K562 (cell line): ENCODE measurements around the gene NMS. TPM values are rescaled to one million over a fixed set of nuclear protein-coding genes. Genes with fewer than 3 reads are reported as not detected.

Experiments
- ATAC-seq: fragments of 200-7000 bp; cut with Tn5 transposase; 3 replicates; pipeline ENCODE4 v1.9.1; 2020; ENCODE audit warnings: moderate library complexity
- BruUV-seq: library from RNA; stranded (reverse); fragments of 400-500 nt; replicated peaks from 2 replicates; lab custom pipeline; 2021; lab: Mats Ljungman, UMichigan
- CTCF ChIA-PET: fragments of 300-600 bp; formaldehyde crosslinking; extraction: SDS; loops from one replicate; lab custom pipeline; 2021; ENCODE audit warnings: low intra/inter-chr PET ratio; lab: Yijun Ruan, JAX
- POLR2A ChIA-PET: fragments of 300-600, 350-650 bp; sonication (Branson Sonifier 250); formaldehyde crosslinking; extraction: SDS; loops from one replicate; lab custom pipeline; 2021; ENCODE audit warnings: antibody characterized with exemption, inconsistent platforms; lab: Yijun Ruan, JAX
- DNase-seq, 4 experiments: peaks; one replicate each; pipeline versions ENCODE4 v3.0.0 to v3.0.0-alpha.2; 2011 to 2018; ENCODE audit warnings: low spot score in 3 of 4, mixed read lengths in 3 of 4; ENCODE audit errors: extremely low read depth in 1 of 4
- FAIRE-seq: peaks from 2 replicates; lab custom pipeline; 2011; peaks lifted over from hg19 to GRCh38; lab: Jason Lieb, UNC
- H2AFZ ChIP-seq: 2 replicates; pipeline ENCODE4 v1.6.0; 2011; ENCODE audit warnings: low read depth, low read length, control low read depth, inconsistent platforms
- H3K27ac ChIP-seq: fragments of 200-600 bp; 3 replicates; pipeline ENCODE4 v1.8.0; 2011; ENCODE audit warnings: low read depth, mild to moderate bottlenecking, control low read depth, inconsistent platforms, low read length, moderate library complexity, mixed read lengths; ENCODE audit errors: extremely low read depth
- H3K27me3 ChIP-seq, 2 experiments: fragments of 300-600 bp in 1 of 2; 2 replicates in 1 of 2; 3 replicates in 1 of 2; pipeline versions ENCODE4 v1.6.0 to v1.8.0; 2011; ENCODE audit warnings: inconsistent platforms in 2 of 2, low read length in 2 of 2, mild to moderate bottlenecking in 1 of 2, mixed read lengths in 1 of 2, moderate library complexity in 1 of 2; ENCODE audit not compliant: control insufficient read depth in 2 of 2, insufficient read depth in 2 of 2
- H3K36me3 ChIP-seq: fragments of 300-600 bp; 3 replicates; pipeline ENCODE4 v1.8.0; 2011; ENCODE audit warnings: mild to moderate bottlenecking, low read length, inconsistent platforms; ENCODE audit not compliant: control insufficient read depth, insufficient read depth
- H3K4me1 ChIP-seq, 2 experiments: fragments of 200-600 bp in 1 of 2; replicated peaks in 1 of 2; 2 replicates in 1 of 2; 3 replicates in 1 of 2; pipeline versions ENCODE4 v1.5.1 to v1.8.0; 2011; ENCODE audit warnings: inconsistent platforms in 2 of 2, low read length in 2 of 2, mild to moderate bottlenecking in 1 of 2, mixed read lengths in 1 of 2, moderate library complexity in 1 of 2; ENCODE audit not compliant: control insufficient read depth in 2 of 2, insufficient read depth in 2 of 2
- H3K4me2 ChIP-seq: 2 replicates; pipeline ENCODE4 v1.6.1; 2011; ENCODE audit warnings: low read length, control low read depth, inconsistent platforms, mixed read lengths; ENCODE audit not compliant: insufficient read depth
- H3K4me3 ChIP-seq: fragments of 200-600 bp; sonication (generic), shearing (Covaris generic); 2 replicates; pipeline ENCODE4 v1.5.1; 2016; ENCODE audit warnings: control low read depth, inconsistent platforms
- H3K79me2 ChIP-seq: fragments of 200-600 bp; 3 replicates; pipeline ENCODE4 v1.8.0; 2011; ENCODE audit warnings: low read length, inconsistent platforms; ENCODE audit not compliant: control insufficient read depth, insufficient read depth
- H3K9ac ChIP-seq, 2 experiments: 2 replicates each; pipeline versions ENCODE4 v1.6.0 to v1.6.1; 2011; ENCODE audit warnings: low read depth in 2 of 2, low read length in 2 of 2, control low read depth in 1 of 2, inconsistent platforms in 1 of 2, mild to moderate bottlenecking in 1 of 2, mixed read lengths in 1 of 2; ENCODE audit not compliant: insufficient read depth in 1 of 2
- H3K9me1 ChIP-seq: one replicate; pipeline ENCODE4 v1.6.0; 2011; ENCODE audit warnings: inconsistent platforms, mild to moderate bottlenecking, low read length, moderate library complexity; ENCODE audit not compliant: control insufficient read depth, insufficient read depth
- H3K9me3 ChIP-seq: replicated peaks from 2 replicates; pipeline ENCODE4 v1.5.1; 2011; ENCODE audit warnings: low read depth, low read length, inconsistent platforms; ENCODE audit not compliant: control insufficient read depth, insufficient read depth
- H4K20me1 ChIP-seq: replicated peaks from 2 replicates; pipeline ENCODE4 v1.6.1; 2011; ENCODE audit warnings: low read length, inconsistent platforms, mixed read lengths; ENCODE audit not compliant: control insufficient read depth, insufficient read depth
- CBFA2T2 ChIP-seq: fragments of 450-650 bp; conservative IDR thresholded peaks from 2 replicates; pipeline ENCODE4 v1.6.1; 2017; ENCODE audit warnings: mild to moderate bottlenecking
- CC2D1A ChIP-seq: fragments of 450-650 bp; IDR thresholded peaks from 2 replicates; pipeline ENCODE4 v1.6.1; 2017; ENCODE audit warnings: mild to moderate bottlenecking
- CEBPG ChIP-seq, 3 experiments: fragments of 200-800 bp in 1 of 3; sonication (Bioruptor generic) in 1 of 3; sonication (generic) in 1 of 3; formaldehyde crosslinking in 1 of 3; IDR thresholded peaks in 2 of 3; conservative IDR thresholded peaks in 1 of 3; 2 replicates each; pipeline versions ENCODE4 v1.6.1 to v1.8.0; 2016 to 2022; ENCODE audit warnings: missing compliant biosample characterization in 2 of 3, missing genetic modification characterization in 2 of 3, mild to moderate bottlenecking in 1 of 3, missing genetic modification reagents in 1 of 3
- CTCF ChIP-seq, 3 experiments: IDR thresholded peaks in 2 of 3; conservative IDR thresholded peaks in 1 of 3; 2 replicates each; pipeline ENCODE4 v1.5.1; 2011 to 2012; ENCODE audit warnings: low read length in 3 of 3, mild to moderate bottlenecking in 3 of 3, control low read depth in 2 of 3, improper control_type of control experiment in 1 of 3, inconsistent platforms in 1 of 3, low read depth in 1 of 3, mixed read lengths in 1 of 3, moderate library complexity in 1 of 3; ENCODE audit not compliant: insufficient read depth in 2 of 3
- FOXK2 ChIP-seq, 2 experiments: fragments of 450-650 bp; IDR thresholded peaks in 1 of 2; conservative IDR thresholded peaks in 1 of 2; 2 replicates each; pipeline ENCODE4 v1.6.1; 2016; ENCODE audit warnings: low read depth in 2 of 2, mild to moderate bottlenecking in 1 of 2
- HDAC6 ChIP-seq: IDR thresholded peaks from 2 replicates; pipeline ENCODE4 v1.6.1; 2012; ENCODE audit warnings: low read depth, mild to moderate bottlenecking, control low read depth, inconsistent platforms, low read length, moderate library complexity
- MEIS2 ChIP-seq: fragments of 450-650 bp; IDR thresholded peaks from 2 replicates; pipeline ENCODE4 v1.6.1; 2014; ENCODE audit warnings: mild to moderate bottlenecking; ENCODE audit not compliant: partially characterized antibody
- POU5F1 ChIP-seq: fragments of 150-350 bp; IDR thresholded peaks from 2 replicates; pipeline ENCODE4 v1.6.1; 2014; ENCODE audit warnings: borderline replicate concordance, low read length, low read depth, mild to moderate bottlenecking; ENCODE audit not compliant: partially characterized antibody
- SUPT5H ChIP-seq: fragments of 450-650 bp; IDR thresholded peaks from 2 replicates; pipeline ENCODE4 v1.6.1; 2016
- TGIF2 ChIP-seq: sonication (generic); formaldehyde crosslinking; IDR thresholded peaks from 2 replicates; pipeline ENCODE4 v1.8.1; 2022; ENCODE audit warnings: mild to moderate bottlenecking, missing genetic modification reagents, moderate library complexity
- ZNF134 ChIP-seq: fragments of 250-450 bp; sonication (Bioruptor Pico); conservative IDR thresholded peaks from 2 replicates; pipeline ENCODE4 v1.4.0; 2020
- ZNF253 ChIP-seq: fragments of 250-450 bp; sonication (Bioruptor Pico); conservative IDR thresholded peaks from 2 replicates; pipeline ENCODE4 v1.6.1; 2021; ENCODE audit warnings: mild to moderate bottlenecking
- ZNF583 ChIP-seq: fragments of 250-450 bp; sonication (Bioruptor Pico); IDR thresholded peaks from 2 replicates; pipeline ENCODE4 v1.4.0; 2020
- ZNF655 ChIP-seq: fragments of 250-450 bp; sonication (Bioruptor Pico); IDR thresholded peaks from 2 replicates; pipeline ENCODE4 v1.5.0; 2021
- WGBS: fragments of 100-300 bp; shearing (Covaris generic); methylation state at CpG from one replicate; pipeline ENCODE4 v1.1.6; 2016; ENCODE audit warnings: low coverage, mixed read lengths; ENCODE audit not compliant: insufficient coverage; ENCODE audit errors: missing lambda C conversion rate; 5-methylcytosine and 5-hydroxymethylcytosine counted together
- in situ Hi-C: fragments of 300-500 bp; cut with MboI; formaldehyde crosslinking; loops from 4 replicates; pipeline ENCODE4 v1.15.0; 2018; ENCODE audit warnings: inconsistent platforms, mixed read lengths
- intact Hi-C: fragments of 100-400 bp; cut with micrococcal nuclease; formaldehyde crosslinking; loops from 2 replicates; pipeline ENCODE4 v1.14.2; 2022
- polyA plus RNA-seq, 8 experiments: library from polyadenylated mRNA; depleted of rRNA in 4 of 8; stranded (reverse) in 5 of 8; unstranded in 3 of 8; fragments of >200 nt; fragmentation: Nextera tagmentation in 2 of 8; fragmentation: Illumina TruSeq in 1 of 8; extraction: Ambion mirVana in 2 of 8; extraction: Trizol in 1 of 8; gene quantifications; 2 replicates each; pipeline versions ENCODE4 v1.2.1 to v1.2.3, GENCODE V29; 2011 to 2014; ENCODE audit warnings: inconsistent platforms in 1 of 8, missing spikeins in 1 of 8
- total RNA-seq, 7 experiments: library from RNA; depleted of rRNA in 6 of 7; stranded (reverse); fragments of >200 nt in 6 of 7; fragmentation: Illumina TruSeq in 2 of 7; extraction: Trizol in 2 of 7; gene quantifications; 2 replicates each; pipeline versions ENCODE4 v1.2.1 to v1.2.3, GENCODE V29; 2011 to 2021; ENCODE audit warnings: low replicate concordance in 1 of 7

Gene NMS
- total and polyA plus RNA-seq, 9 of the 15 experiments (the other 6 are each of a cell fraction or from before 2014, with no cell fraction given): not detected

DNA sequence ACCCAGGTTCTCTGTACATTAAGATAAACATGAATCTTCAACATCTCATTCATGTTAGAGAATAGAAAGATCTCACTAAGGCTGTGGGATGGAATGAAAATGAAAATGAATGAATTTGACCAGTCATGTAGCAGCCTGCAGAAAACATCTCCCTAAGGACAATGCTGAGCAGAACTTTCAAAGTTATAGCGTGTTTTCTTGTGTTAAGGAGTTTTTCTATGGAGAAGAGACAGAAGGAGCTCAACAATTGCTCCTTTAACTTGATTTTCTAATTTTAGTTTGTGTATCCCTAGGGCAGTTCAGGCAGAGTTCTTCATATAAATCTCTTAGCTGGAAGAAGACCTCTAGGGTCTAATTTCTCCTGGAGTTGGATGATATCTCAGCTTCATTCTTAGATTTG, 47.3 kb downstream of the NMS start (continued):
- no peak for TF ChIP-seq CEBPG (CRISPR knock-in tag; IDR thresholded peaks at IDR 0.05)
- TF ChIP-seq CEBPG (tag; conservative IDR thresholded peaks at IDR 0.05 in 1 of 2, IDR thresholded peaks at IDR 0.05 in 1 of 2): no peak
- TF ChIP-seq HDAC6: no peak
- no peak for TF ChIP-seq ZNF583

GRCh38 chr2:100518801-100519200, 48.5 kb downstream of the NMS start:
- H3K27ac ChIP-seq: no peak overlapping the region
- H3K4me3 ChIP-seq: no peak overlapping the region
- H3K36me3 ChIP-seq: no peaks in the 10 kb centered on the region
- in situ Hi-C loops: no loop called here
- H3K4me1 ChIP-seq: peaks cover 4 to 8% of the 10 kb centered on the region in 2 experiments; a peak in 3 of 5 replicates
- H3K4me2 ChIP-seq: no peak overlapping the region
- WGBS: 23% methylated on average over 2 of the region's 2 CpGs
- POLR2A ChIA-PET: interaction anchor here (0.6 to 1.5 kb wide), 3 partner anchors 10 to 852 kb away, joined by 3 read pairs; no protein-coding TSS in a partner anchor
- no peaks in the 10 kb centered on the region for H3K79me2 ChIP-seq
- no peak overlapping the region for H2AFZ ChIP-seq
- intact Hi-C loops: no loop called here
- CTCF ChIA-PET: no interaction called here
- ATAC-seq: no peak
- no peaks in the 10 kb centered on the region for H3K9me3 ChIP-seq
- no peaks in the 10 kb centered on the region for H3K9me1 ChIP-seq
- TF ChIP-seq POU5F1: no peak
- no peak for TF ChIP-seq FOXK2 (conservative IDR thresholded peaks at IDR 0.05 in 1 of 2, IDR thresholded peaks at IDR 0.05 in 1 of 2; ENCODE audit: low read depth in 2 of 2)
- TF ChIP-seq MEIS2: no peak
- TF ChIP-seq CC2D1A: no peak
- no peak for TF ChIP-seq ZNF655 (CRISPR knock-in tag)
- no peak for TF ChIP-seq CTCF (IDR thresholded peaks at IDR 0.05 in 2 of 3, conservative IDR thresholded peaks at IDR 0.05 in 1 of 3; ENCODE audit: insufficient read depth in 2 of 3, low read depth in 1 of 3, low read length in 3 of 3)
- TF ChIP-seq CBFA2T2: no peak
- no peak for TF ChIP-seq SUPT5H
- no peak for TF ChIP-seq TGIF2
- TF ChIP-seq ZNF134 (CRISPR knock-in tag): no peak
- TF ChIP-seq ZNF253 (CRISPR knock-in tag): no peak
- TF ChIP-seq, all 486 proteins: peak for 0
- FAIRE-seq: no peak
- Histone ChIP-seq H3K9ac (no peak overlapping the region), H3K27me3 (peaks cover 0 to 4% of the 10 kb centered on the region in 2 experiments; a peak in 1 of 5 replicates), H4K20me1 (peaks cover 1% of the 10 kb centered on the region; the same call in 1 of the 2 replicates)
- no TSS peak for BruUV-seq
- DNase-seq: no peak
